ENCODE measurements around the gene ZNF273. TPM values are rescaled to one million over a fixed set of nuclear protein-coding genes. Genes with fewer than 3 reads are reported as not detected.

The ZNF273 gene
- total RNA-seq, 1 experiment from 2014 or later: 9.6 TPM

GRCh38 chr7:64876792-64877713, 26.0 kb upstream of the ZNF273 start:
- DNase-seq (ENCODE audit: low read depth): peak; percentile 15

GRCh38 chr7:64877714-64878610, 25.1 kb upstream of the ZNF273 start:
- no peak for DNase-seq (ENCODE audit: low read depth)

GRCh38 chr7:64878684-64879083, 24.4 kb upstream of the ZNF273 start:
- peak; percentile 37 for DNase-seq (ENCODE audit: low read depth)

- DNase-seq (ENCODE audit: low read depth): no peak
Measured at GRCh38 chr7:64879086-64879730, 23.9 kb upstream of the ZNF273 start.

- DNase-seq (ENCODE audit: low read depth): no peak
Measured at GRCh38 chr7:64879800-64880199, 23.3 kb upstream of the ZNF273 start.

GRCh38 chr7:64880322-64881297, 22.5 kb upstream of the ZNF273 start:
- DNase-seq (ENCODE audit: low read depth): no peak

GRCh38 chr7:64881461-64882287, 21.4 kb upstream of the ZNF273 start:
- DNase-seq (ENCODE audit: low read depth): no peak

GRCh38 chr7:64882341-64883112, 20.5 kb upstream of the ZNF273 start:
- peak; percentile 27 for DNase-seq (ENCODE audit: low read depth)

- no peak for DNase-seq (ENCODE audit: low read depth)
Measured at GRCh38 chr7:64883113-64883905, 19.8 kb upstream of the ZNF273 start.

- no peak for DNase-seq (ENCODE audit: low read depth)
Measured at GRCh38 chr7:64884085-64884912, 18.8 kb upstream of the ZNF273 start.

- no peak for DNase-seq (ENCODE audit: low read depth)
Measured at GRCh38 chr7:64884913-64885370, 18.1 kb upstream of the ZNF273 start.

- DNase-seq (ENCODE audit: low read depth): no peak
Measured at GRCh38 chr7:64885520-64886240, 17.4 kb upstream of the ZNF273 start.

- no peak for DNase-seq (ENCODE audit: low read depth)
Measured at GRCh38 chr7:64886956-64887545, 16.0 kb upstream of the ZNF273 start.

GRCh38 chr7:64887756-64888508, 15.1 kb upstream of the ZNF273 start:
- DNase-seq (ENCODE audit: low read depth): no peak

- DNase-seq (ENCODE audit: low read depth): no peak
Measured at GRCh38 chr7:64888561-64888900, 14.5 kb upstream of the ZNF273 start.
